ENCODE data around the gene TCEAL9. TPM values are rescaled to one million over a fixed set of nuclear protein-coding genes. Genes with fewer than 3 reads are reported as not detected.
A peak's percentile ranks its signal among the peaks of the same experiment; 100 is the strongest.

The TCEAL9 gene
- total RNA-seq, 2 experiments from 2014 or later, result 2.0 TPM; not detected in 1

GRCh38 chrX:103344606-103345005 lies 11.7 kb upstream of the TCEAL9 start:
- Histone ChIP-seq H4K20me1 (ENCODE audit: insufficient read depth, low read length) (no peaks in the 10 kb centered on the region), H3K4me1 (ENCODE audit: insufficient read depth, low read length, poor library complexity, severe bottlenecking) (no peaks in the 10 kb centered on the region), H3K79me2 (ENCODE audit: insufficient read depth, low read depth, low read length) (no peaks in the 10 kb centered on the region), H3K36me3 (ENCODE audit: insufficient read depth, low read length) (no peaks in the 10 kb centered on the region), H3K27ac (ENCODE audit: low read depth, low read length, poor library complexity, severe bottlenecking) (no peak overlapping the region), H3K9me2 (ENCODE audit: insufficient read depth, low read length) (no peaks in the 10 kb centered on the region), H3K4me2 (ENCODE audit: low read length) (no peak overlapping the region), H2AFZ (ENCODE audit: low read length) (no peak overlapping the region), H3K4me3 (ENCODE audit: low read depth, low read length, poor library complexity, severe bottlenecking) (no peak overlapping the region), H3K9me3 (ENCODE audit: low read length) (no peaks in the 10 kb centered on the region)
- no peak for TF ChIP-seq EZH2phosphoT487 (IDR thresholded peaks at IDR 0.05; ENCODE audit: borderline replicate concordance, low read depth, low read length)
- no peak for TF ChIP-seq CTCF (conservative IDR thresholded peaks at IDR 0.05; ENCODE audit: low read length)
- intact Hi-C loops (cut with micrococcal nuclease; ENCODE audit: unreplicated experiment), result no loop called here
- ChIA-PET POLR2A (no interaction called here), CTCF (ENCODE audit: unreplicated experiment) (no interaction called here)
- BruUV-seq (replicated peaks), result no TSS peak
- no peak for DNase-seq (ENCODE audit: low spot score)

- Histone ChIP-seq H3K4me2 (ENCODE audit: low read length) (no peak overlapping the region), H3K27ac (ENCODE audit: low read depth, low read length, poor library complexity, severe bottlenecking) (no peak overlapping the region), H2AFZ (ENCODE audit: low read length) (no peak overlapping the region), H3K4me3 (ENCODE audit: low read depth, low read length, poor library complexity, severe bottlenecking) (no peak overlapping the region), H3K36me3 (ENCODE audit: insufficient read depth, low read length) (no peaks in the 10 kb centered on the region), H3K79me2 (ENCODE audit: insufficient read depth, low read depth, low read length) (no peaks in the 10 kb centered on the region), H4K20me1 (ENCODE audit: insufficient read depth, low read length) (no peaks in the 10 kb centered on the region), H3K9me2 (ENCODE audit: insufficient read depth, low read length) (no peaks in the 10 kb centered on the region), H3K9me3 (ENCODE audit: low read length) (no peaks in the 10 kb centered on the region), H3K4me1 (ENCODE audit: insufficient read depth, low read length, poor library complexity, severe bottlenecking) (no peaks in the 10 kb centered on the region)
- no peak for DNase-seq (ENCODE audit: low spot score)
- intact Hi-C loops (cut with micrococcal nuclease; ENCODE audit: unreplicated experiment), result no loop called here
- ChIA-PET POLR2A (interaction anchor here (0.6 kb wide), 1 partner anchor 12 kb away, joined by 3 read pairs; no protein-coding TSS in a partner anchor), CTCF (ENCODE audit: unreplicated experiment) (no interaction called here)
- no TSS peak for BruUV-seq (replicated peaks)
- no peak for TF ChIP-seq EZH2phosphoT487 (IDR thresholded peaks at IDR 0.05; ENCODE audit: borderline replicate concordance, low read depth, low read length)
- no peak for TF ChIP-seq CTCF (conservative IDR thresholded peaks at IDR 0.05; ENCODE audit: low read length)
These were observed 8.5 kb upstream of the TCEAL9 start for GRCh38 chrX:103347682-103348397.

GRCh38 chrX:103356858-103357257 lies 552 bp downstream of the TCEAL9 start:
- no peak for TF ChIP-seq CTCF (conservative IDR thresholded peaks at IDR 0.05; ENCODE audit: low read length)
- TF ChIP-seq EZH2phosphoT487 (IDR thresholded peaks at IDR 0.05; ENCODE audit: borderline replicate concordance, low read depth, low read length), result no peak
- POLR2A ChIA-PET, result no interaction called here
- no TSS peak for BruUV-seq (replicated peaks)
- CTCF ChIA-PET (ENCODE audit: unreplicated experiment), result no interaction called here
- intact Hi-C loops (cut with micrococcal nuclease; ENCODE audit: unreplicated experiment), result no loop called here
- H4K20me1 ChIP-seq (ENCODE audit: insufficient read depth, low read length), result no peaks in the 10 kb centered on the region
- peak overlapping the region; percentile 76 for H2AFZ ChIP-seq (ENCODE audit: low read length)
- H3K27ac ChIP-seq (ENCODE audit: low read depth, low read length, poor library complexity, severe bottlenecking), result no peak overlapping the region
- H3K36me3 ChIP-seq (ENCODE audit: insufficient read depth, low read length), result no peaks in the 10 kb centered on the region
- H3K9me3 ChIP-seq (ENCODE audit: low read length), result no peaks in the 10 kb centered on the region
- no peaks in the 10 kb centered on the region for H3K4me1 ChIP-seq (ENCODE audit: insufficient read depth, low read length, poor library complexity, severe bottlenecking)
- H3K4me2 ChIP-seq (ENCODE audit: low read length), result peak overlapping the region; percentile 54
- H3K9me2 ChIP-seq (ENCODE audit: insufficient read depth, low read length), result no peaks in the 10 kb centered on the region
- no peak for DNase-seq (ENCODE audit: low spot score)
- peak overlapping the region; percentile 67 for H3K4me3 ChIP-seq (ENCODE audit: low read depth, low read length, poor library complexity, severe bottlenecking)
- no peaks in the 10 kb centered on the region for H3K79me2 ChIP-seq (ENCODE audit: insufficient read depth, low read depth, low read length)
